Pulmonary artery endothelial cell (primary cell): ENCODE results near the gene TMPRSS4. TPM values are rescaled to one million over a fixed set of nuclear protein-coding genes. Genes with fewer than 3 reads are reported as not detected.

ENCODE experiments used
- DNase-seq: peaks from one replicate; pipeline ENCODE4 v3.0.0-alpha.2; 2011; ENCODE audit warnings: low read depth, low spot score
- total RNA-seq: library from RNA; depleted of rRNA; stranded (reverse); fragments of >200 nt; gene quantifications from 2 replicates; pipeline ENCODE4 v1.2.3, GENCODE V29; 2014

Gene TMPRSS4
- total RNA-seq, 1 donor from 2014 or later, result not detected

DNA sequence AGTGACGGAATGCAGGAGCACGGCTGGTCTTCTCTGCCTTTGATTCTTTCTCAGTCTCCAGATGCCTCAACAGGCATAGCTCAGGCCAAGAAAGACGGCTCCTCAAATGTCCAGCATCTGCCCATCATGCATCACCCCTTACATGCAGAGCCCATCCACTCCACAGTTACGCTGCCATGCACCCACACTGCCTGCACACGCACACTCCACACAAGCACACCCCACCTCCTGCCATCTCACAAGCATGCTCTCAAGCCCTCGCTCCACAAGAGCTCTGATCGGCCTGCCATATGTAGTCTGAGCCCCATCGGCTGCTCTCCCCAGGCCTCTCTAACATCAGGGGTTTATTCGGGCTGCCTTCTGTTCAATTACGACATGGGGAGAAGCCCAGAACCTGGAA is 56.9 kb downstream of the TMPRSS4 start:
- DNase-seq, result no peak

DNA sequence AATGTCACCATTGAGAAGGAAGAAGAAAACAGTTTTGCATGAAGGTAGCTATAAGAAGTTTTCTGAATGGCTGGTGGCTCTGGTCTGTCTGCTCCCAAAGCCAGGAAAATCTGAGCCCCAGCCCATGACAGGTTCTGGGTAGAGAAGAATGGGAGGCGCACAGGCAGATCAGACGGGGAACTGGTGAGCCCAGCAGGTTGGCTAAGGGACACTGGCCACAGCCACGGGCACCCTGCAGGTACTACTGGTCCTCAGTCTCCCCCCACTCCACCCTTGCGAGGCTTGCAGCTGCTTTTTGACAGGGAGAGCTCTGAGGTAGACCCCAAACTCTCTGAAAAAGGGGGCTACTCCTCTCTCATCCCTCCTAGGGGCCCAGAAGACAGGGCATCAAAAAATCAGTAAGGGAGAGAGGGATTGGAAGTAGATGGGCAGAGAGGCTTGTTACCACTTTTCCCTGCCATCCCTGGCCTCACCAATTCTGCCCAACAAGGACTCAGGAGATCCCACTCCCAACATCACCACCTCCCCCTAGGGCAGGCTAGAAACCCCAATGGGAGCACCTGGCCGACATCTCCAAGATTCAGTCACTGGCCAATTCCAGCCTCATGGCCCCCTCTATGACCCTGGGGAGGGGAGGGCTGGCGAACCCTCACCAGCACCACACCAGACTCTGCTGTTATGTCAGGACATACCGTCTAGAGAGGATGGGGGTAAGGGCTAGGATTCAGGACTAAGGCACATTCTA is 58.3 kb downstream of the TMPRSS4 start:
- no peak for DNase-seq

DNA sequence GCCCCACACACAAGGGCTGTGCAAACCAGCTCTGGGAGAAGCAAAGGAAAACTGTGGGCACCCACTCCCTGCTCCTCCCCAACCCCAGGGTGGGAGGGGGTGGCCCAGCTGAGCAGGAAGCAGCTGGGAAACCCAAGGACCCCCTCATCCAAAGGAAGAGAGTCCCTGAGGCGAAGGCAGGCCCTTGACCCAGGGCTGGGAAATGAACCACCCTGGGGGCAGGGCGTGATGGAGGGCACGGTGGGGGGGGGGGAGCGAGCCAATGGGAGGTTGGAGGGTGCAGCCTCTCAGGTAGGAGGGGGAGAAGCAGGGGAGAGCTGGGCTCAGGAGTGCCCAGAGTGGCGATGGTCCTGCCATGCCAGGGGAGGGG is 58.9 kb downstream of the TMPRSS4 start:
- no peak for DNase-seq

DNA sequence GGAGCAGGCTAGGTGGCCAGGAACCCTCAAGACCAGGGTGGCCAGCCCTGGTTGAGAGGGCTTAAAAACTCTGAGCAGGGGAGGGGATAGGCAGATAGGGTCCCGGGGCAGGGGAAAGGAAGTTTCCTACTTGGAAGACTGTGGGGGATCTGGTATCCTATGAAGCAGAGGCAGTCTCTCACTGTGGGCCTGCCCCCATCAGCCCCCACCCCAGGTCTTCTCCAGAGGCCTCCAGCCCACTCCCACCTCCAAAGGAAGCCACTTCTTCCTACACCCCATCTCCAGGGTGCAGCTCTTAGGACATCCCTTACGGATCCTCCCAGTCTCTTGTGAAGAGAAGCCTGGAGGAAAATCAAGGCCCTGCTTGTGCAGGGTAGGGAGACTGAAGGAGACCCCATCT is 59.5 kb downstream of the TMPRSS4 start:
- no peak for DNase-seq

DNA sequence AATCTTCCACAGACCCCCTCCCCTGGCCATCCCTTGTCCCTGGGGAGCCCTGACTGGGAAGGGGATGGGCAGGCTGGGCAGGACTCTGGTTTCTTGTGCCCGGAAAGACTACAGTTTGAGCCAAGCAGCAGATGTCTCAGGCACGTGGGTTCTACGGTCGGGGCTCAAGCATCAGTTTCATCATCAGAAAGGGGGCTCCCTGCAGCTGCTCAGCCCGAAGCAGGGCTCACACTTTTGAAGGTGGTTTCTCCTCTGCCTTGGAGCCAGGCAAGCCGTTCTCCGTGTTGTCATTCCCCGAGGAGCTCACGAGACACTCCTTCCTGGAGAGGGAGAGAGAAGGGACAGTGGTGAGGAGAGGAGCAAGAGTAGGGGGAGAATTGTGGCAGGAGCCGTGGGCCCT is 59.9 kb downstream of the TMPRSS4 start:
- no peak for DNase-seq

DNA sequence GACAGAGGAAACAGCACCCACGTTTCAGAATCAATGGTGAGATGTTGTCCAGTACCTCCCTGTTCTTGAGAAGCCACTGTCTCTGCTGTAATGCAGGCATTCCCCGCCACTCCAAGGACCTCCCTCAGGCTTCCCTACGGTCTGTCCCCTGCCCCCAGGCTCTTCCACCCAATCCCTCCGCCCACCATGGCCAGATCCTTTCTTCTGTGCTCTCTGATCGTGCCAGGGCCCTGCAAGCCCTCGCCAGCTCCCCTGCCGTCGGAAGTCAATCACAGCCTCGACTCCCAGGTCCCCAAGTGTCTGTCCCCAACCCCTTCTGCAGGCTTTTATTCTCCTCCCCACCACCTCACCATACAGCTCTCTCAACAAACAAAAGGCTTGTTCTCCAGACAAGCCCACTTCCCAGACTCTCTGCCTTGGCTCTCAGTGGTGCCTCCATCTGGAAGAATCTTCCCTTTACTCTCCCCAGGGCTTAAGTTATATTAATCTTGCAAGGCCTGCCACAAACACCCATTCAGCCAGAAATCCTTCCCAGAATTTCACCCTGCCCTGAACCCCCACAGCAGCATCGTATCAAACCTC is 62.1 kb downstream of the TMPRSS4 start:
- DNase-seq, result no peak

DNA sequence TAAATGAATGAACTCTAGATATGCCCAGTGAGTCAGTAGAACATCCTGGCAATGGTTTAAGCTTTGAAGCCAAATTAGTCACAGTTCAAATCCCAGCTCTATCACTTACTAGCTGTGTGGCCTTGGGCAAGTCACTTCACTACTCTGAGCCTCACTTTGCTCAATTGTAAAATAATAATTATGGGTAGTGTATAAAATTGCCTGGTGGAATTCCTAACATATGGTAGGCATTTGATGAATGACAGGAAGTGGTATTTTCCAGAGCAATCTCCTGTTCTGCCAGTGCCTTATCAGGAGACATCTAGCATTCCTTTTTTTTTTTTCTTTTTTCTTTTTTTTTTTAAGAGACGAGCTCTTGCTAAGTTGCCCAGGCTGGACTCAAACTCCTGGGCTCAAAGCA is 62.7 kb downstream of the TMPRSS4 start:
- DNase-seq, result no peak

DNA sequence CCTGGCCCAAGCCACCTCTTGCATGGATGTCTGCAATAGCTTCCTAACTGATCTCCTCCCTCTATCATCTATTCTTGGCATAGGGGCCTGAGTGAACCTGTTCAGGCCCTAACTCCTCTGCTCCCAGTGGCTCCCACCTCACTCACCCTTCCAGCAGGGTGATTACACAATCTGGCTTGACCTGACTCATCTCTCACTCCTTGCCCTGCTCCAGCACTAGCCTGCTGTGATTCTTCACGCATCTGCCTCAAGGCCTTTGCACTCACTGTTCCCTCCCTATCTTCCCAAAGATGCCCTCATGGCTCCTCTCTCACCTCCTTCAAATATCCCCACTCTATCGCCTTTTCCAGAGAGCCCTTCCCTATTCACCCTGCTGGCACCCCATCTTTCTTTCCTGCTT is 65.2 kb downstream of the TMPRSS4 start:
- DNase-seq, result no peak

DNA sequence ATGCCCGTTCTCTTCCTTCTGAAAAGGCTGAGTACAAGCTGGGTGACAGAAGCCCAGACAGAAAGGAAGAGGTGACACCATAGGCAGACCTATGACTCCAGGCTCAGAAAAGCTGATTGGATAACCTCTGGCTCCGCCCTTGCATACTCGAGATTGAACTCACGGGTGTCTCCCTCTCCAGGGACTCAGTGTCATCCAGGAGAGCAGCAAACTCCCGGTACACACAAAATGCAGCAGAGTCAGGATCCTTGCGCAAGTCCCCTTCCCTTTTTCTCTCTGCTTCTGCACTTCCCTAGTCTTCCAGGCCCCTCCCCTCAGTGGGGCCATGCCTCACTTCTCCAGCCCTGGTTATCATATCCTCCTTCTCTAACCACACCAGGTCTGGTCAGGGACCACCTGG is 65.9 kb downstream of the TMPRSS4 start:
- DNase-seq, result no peak

DNA sequence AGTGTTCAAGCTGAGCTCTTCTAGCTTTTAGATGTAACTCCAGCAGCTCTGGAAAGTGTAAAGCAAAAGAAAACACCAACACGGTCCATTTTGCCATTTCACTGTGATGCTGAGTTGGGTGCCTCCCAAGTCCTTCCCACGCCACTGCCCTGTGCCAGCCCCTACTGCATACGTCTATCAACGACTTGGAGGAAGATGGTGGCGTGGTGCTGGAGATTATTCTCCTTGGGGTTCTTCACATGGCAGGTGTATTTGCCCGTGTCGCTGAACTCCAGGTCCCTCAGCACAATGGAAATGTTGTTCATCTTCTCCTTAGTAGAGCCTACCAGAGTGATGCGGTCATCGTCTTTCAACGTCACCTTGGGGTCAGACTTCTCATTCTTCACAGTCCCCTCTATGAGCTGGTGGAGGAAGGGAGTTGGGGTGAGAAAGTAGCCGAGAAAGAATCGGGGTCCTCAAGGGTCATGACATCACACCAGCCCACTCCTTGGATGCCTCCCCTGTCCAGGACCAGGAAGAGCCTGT is 66.8 kb downstream of the TMPRSS4 start:
- DNase-seq, result no peak

DNA sequence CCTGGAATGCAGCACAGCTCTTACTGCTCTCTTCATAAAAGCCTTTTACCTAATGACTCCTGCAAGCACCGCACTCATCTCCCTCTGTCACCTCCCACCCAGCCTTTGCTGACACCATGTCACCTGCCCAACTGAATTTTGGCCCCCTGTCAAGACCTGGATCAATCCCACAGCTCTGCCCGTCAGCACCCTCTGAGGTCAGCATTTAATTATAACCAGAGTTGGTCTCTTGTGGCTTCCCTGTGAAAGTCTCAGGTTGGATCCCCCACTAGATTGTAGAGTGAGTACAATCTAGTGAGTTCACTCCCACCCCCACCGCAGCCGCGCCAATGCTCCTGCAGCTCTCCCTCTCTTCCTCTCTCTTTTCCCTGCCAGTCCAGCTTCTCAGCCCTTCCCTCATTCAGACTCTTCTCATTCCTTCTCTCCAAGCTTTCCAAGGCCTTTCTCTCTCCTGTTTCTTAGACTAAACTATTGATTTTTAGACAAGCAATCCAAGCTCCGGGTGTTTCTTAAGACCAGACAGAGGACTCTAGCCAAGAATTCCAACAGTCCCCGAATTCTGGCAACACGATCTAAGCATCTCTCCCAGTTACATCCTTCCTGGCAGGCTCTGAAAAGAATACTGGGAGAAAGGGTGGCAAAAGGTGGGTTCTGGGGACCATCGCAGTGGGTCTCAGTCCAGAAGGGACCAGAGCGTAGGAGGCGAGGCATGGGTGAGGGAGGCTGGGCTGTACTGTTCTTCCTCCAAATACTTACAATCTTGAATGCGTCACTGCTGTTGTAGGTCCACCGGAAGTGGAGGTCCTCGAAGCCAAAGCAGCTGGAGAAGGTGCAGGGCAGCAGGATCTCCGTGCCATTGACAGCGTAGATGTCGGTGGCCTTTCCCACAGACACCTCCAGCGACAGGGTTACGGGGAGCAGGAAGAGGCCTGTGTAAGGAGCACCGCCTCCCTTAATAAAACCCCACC is 67.7 kb downstream of the TMPRSS4 start:
- DNase-seq, result no peak

DNA sequence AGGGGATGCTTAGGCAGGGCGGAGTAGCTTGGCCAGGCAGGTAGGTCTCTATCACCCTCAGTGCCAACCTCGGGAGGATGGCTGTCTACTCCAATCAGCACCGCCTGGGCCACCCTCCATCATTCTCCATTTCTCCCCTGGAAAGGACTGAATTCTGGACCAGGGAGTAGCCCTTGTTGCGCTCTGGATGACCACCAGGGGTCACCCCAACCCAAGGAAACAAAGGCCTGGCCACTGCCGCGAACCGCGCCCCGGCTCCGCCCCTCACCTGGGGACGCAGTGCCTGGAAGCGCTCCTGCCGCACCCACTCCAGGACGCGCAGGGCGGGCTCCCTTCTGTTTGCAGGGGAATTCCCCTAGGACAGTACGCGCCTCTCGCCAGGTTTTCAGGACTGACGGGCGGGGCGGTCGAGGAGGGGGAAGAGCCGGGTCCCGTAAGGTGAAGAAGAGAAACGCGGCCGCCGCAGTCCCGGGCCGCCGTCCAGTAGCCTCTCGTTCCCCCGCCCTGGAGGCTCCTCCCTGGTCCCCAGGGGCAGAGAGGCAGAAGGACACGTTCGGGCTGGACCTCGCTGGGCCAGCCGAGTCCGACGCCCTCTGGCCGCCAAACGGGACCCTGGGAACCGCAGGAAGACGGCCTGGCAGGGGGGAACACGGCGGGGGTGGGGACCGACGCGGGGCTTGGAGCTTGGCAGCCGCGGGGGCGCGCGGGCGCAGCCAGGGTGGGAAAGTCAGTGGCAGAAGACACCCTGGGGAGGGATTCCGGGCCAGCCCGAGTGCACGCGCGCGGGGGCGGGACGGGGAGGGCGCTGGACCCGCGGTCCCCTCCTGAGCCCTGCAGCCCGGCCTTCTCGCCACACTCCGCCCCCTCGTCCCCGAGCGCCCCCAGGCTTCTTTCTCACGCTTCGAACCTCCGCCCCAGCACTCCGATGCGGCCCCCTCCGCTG is 68.7 kb downstream of the TMPRSS4 start:
- peak; percentile 8 for DNase-seq

DNA sequence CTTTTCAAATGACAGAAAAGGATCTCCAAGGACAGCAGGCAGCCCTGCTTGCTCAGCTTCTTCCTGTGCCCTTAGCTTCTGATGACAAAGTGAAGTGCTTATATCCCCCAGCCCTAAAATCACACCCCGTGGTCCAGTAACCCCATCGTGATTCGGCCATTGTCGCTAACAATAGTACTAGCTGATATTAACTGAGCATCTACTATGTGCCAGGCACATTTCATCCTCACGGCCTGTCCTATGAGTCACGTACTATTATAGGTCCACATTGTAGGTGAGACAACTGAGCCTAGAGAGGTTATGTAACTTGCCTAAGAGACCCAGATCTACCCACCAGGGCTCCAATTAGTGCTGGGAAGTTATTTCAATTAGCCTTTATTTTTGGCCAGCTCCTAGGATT is 69.7 kb downstream of the TMPRSS4 start:
- DNase-seq, result no peak

DNA sequence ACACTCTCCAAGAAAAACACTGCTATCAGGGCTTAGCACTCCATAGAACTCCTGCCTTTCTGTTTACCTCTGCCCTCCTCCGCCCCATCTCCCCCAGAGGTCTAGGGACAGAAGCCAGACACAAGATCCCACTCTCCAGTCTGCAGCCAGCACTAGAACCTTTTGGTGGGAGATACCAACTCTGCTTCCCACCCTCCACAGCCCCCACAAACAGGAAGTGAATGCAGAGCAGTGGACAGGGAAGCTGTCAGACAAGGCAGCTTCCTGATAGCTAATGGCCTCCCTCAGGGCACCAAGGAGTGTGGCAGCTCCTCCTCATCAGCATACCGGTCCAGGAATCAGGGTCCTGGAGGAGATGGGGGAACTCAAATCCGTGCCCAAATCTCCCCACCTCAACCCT is 70.6 kb downstream of the TMPRSS4 start:
- no peak for DNase-seq

DNA sequence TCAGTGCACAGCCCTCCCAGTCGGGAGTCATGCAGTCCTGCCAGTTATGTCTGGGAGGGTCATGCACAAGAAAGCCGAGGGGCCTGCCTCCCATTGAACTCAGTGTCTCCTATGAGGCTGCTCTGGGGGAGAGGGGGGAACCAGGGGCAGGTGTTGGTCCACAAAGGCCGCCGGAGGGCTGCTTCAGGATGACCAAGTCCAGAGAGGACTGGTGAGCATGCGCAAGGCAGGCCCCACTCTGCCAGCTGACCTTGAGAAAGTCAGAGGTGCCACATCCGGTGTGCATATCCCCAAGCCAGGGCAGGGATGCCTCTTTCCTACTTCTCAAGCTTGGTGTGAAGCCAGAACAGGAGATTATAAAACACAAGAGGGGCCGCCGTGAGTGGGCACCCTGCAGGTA is 71.4 kb downstream of the TMPRSS4 start:
- DNase-seq, result no peak

DNA sequence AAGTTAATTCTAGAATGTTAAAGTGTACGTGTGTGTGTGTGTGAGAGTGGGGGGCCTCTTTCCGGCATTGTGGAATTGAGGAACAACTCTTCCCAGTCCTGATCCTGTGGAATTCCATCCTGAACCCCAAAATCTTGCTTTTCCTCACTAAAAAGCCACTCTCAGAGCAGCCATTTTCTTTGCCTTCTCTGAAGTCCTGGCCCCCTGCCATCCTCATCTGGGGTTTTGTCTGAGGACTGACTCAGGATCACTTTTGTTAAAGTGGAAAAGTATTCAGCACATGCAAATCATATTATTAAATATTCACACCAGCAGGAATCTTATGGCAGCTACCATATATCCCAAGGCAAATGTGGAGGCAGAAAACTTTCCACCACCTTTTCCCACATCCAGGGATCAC is 72.0 kb downstream of the TMPRSS4 start:
- DNase-seq, result no peak

DNA sequence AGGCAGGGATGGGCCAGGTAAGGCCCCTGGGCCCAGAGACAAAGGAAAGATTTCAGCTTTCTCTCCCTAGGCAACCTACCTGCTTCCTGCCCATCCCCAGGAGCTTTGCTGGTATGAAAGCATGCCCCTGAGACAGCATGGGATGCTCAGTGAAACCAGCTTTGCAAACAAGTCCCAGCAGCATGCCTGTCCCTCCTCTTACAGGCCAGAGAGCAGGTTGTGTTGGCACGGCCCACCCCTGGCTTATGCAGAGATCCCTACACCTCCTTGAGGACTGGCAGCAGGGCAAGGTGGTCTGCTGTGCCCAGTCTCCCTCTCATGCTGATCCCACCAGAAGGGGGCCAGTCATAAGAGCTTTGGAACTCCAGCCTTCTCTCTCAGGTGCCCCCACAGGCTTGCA is 72.6 kb downstream of the TMPRSS4 start:
- no peak for DNase-seq

DNA sequence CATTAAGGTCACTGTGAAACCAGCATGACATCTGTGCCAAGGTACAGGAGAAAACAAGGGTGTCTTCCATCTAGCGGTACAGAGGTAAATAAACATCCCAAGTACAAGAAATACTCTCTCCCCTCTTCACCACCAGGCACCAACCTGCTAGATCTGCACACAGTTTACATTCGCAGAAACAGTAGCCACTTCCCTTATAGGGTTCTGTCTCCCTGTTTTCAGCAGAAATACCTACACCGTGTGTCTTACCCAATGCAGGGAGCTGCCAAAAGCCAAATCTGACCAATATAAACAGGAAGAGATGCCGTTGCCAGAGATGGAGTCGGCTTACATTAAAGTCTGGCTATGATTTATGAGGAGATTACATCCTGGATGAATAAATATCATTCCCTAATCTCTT is 74.6 kb downstream of the TMPRSS4 start:
- DNase-seq, result no peak

DNA sequence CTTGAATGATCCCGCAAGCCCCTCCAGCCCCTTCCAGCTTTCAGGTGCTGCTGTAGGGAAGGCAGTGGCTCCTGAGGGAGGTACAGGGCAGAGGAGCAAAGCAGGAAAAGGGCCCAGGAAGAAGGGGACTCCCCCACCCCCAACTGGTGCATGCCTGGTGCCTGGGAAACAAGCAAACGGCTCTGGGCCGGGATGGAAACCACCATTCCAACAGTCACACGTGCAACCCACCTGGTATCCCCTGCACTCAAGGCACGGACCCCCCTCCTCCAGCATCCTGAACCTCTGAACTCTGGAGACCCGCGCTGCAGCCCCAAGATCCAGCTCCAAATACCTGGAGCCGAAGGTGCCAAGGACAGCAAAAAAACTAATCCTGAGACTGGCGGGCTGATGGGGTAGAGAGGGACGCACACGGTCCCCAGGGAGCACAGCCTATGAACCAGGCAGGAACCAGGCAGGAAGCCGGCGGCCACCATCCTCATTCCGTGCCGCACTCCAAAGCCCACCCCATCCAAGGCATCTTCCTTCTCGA is 75.2 kb downstream of the TMPRSS4 start:
- DNase-seq, result no peak

DNA sequence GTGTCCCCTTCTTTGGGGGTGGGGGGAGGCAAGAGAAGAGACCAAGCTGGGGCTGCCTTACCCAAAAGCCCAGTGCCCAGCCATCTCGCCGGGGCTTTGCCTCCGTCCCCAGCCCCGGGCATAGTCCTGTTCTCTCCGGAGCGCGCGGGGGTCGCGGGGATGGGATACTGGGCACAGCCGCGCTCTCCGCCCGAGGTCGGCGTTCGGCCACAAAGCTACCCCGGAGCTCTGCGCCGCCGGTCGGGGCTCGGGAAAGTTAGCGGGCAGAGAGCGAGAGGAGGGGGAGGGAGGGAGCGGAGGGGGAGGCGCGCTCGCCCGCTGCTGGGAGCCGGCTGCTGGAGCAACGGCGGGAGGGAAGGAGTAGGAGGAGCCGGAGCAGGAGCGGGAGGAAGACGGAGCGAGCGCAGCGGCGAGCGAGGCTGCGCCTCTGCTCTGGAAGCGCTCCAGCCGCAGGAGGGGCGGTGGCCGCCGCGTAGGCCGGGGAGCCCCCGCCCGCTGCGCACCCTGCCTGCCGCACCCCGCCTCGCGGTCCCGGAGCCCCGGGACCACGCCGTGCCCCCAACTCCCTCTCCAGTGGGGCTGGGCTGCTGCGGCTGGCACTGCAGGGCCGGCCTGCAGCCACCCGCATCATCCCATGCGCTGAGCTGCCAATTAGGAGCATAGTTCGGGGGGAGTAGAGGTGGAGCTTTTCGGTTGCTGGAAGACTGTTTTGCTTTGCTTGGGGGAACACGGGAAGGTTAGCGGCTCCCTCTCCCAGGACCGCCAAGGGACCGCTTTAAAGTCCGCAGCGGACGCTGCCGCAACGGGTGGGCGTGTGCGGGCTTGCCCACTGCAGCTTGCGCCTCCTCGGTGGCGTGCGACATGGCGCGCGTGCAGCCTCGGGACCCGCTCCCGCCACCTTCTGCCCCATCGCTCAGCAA is 75.9 kb downstream of the TMPRSS4 start, which contains the start of gene SCN4B:
Gene SCN4B, minus strand, starts transcription at position 272 of the 920 bp plus-strand sequence. Its CDS starts 150 bp downstream, at position 122.
- DNase-seq, result no peak
